SIG-M5 treated with dmso at 0.1 percent for 504 hours (cell line): Measurements from ENCODE around the gene GOLGA6L22.
"Not testable (repeated sequence)": the region's sequence is repeated elsewhere in the genome, so short reads cannot be mapped to it uniquely, and the experiment has no call there.

Source experiments
- DNase-seq: peaks from one replicate; lab custom pipeline; 2025; ENCODE audit not compliant: unreplicated experiment; lab: John Stamatoyannopoulos, UW

Gene GOLGA6L22

GRCh38 chr15:22458603-22459002 lies at the start of gene GOLGA6L22:
Gene GOLGA6L22 (plus strand): TSS chr15:22458903. CDS start chr15:22458994, 91 bp downstream.
- DNase-seq, result not testable (repeated sequence)

- not testable (repeated sequence) for DNase-seq
Observed at GRCh38 chr15:22417288-22417687, 41.4 kb upstream of the GOLGA6L22 start.

GRCh38 chr15:22417795-22418194 lies 40.9 kb upstream of the GOLGA6L22 start:
- not testable (repeated sequence) for DNase-seq

GRCh38 chr15:22418212-22418611 lies 40.5 kb upstream of the GOLGA6L22 start:
- DNase-seq, result not testable (repeated sequence)

- DNase-seq, result not testable (repeated sequence)
Observed at GRCh38 chr15:22418666-22419065, 40.0 kb upstream of the GOLGA6L22 start.

GRCh38 chr15:22420340-22420739 lies 38.4 kb upstream of the GOLGA6L22 start:
- DNase-seq, result not testable (repeated sequence)

GRCh38 chr15:22429426-22429825 lies 29.3 kb upstream of the GOLGA6L22 start:
- DNase-seq, result not testable (repeated sequence)

- not testable (repeated sequence) for DNase-seq
Observed at GRCh38 chr15:22431687-22432086, 27.0 kb upstream of the GOLGA6L22 start.

GRCh38 chr15:22494490-22495113 lies 35.9 kb downstream of the GOLGA6L22 start:
- not testable (repeated sequence) for DNase-seq

GRCh38 chr15:22497200-22497599 lies 38.5 kb downstream of the GOLGA6L22 start:
- DNase-seq, result not testable (repeated sequence)

GRCh38 chr15:22498220-22498925 lies 39.7 kb downstream of the GOLGA6L22 start:
- not testable (repeated sequence) for DNase-seq

- not testable (repeated sequence) for DNase-seq
Observed at GRCh38 chr15:22502272-22502671, 43.6 kb downstream of the GOLGA6L22 start.

- DNase-seq, result not testable (repeated sequence)
Observed at GRCh38 chr15:22506959-22507358, 48.3 kb downstream of the GOLGA6L22 start.

- DNase-seq, result not testable (repeated sequence)
Observed at GRCh38 chr15:22516140-22516539, 57.4 kb downstream of the GOLGA6L22 start.
